Measurements from ENCODE around the gene MOSPD3.

DNA sequence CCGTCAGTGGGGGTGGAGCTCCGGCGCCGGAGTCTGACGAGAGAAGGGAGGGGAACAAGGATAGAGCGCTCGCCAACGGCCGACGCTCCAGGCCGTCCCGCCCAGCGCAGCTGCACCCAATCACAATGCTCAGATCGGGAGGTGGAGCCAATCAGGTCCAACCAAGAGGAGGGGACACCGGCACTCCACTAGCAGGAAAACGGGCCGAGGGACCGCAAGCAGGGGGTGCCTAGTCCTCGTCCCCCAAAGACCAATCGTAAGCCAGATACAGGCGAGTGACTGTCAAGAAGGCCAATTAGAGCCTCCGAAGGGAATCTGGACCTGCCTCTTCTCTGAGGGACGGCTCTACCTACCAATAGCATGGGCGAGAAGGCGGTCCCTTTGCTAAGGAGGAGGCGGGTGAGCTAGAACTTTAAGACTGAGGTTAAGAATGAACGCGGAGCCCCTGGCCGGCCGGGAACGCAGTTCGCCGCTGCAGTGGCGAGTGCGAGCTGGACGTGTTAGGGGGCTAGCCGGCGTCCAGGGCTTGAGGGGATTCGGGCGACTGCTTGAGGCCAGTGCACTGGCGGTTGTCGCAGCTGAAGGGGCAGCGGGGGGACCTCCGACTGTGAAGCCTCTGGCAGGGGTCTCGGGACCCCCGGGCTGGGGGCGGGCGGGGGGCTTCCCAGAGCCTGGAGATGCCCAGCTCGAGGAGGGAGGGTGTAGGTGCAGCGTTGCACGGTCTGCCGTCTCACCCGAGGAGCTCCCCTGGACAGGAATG is 25.9 kb upstream of the MOSPD3 start, which contains the start of gene FBXO24:
- TF ChIP-seq, protein P1, sequence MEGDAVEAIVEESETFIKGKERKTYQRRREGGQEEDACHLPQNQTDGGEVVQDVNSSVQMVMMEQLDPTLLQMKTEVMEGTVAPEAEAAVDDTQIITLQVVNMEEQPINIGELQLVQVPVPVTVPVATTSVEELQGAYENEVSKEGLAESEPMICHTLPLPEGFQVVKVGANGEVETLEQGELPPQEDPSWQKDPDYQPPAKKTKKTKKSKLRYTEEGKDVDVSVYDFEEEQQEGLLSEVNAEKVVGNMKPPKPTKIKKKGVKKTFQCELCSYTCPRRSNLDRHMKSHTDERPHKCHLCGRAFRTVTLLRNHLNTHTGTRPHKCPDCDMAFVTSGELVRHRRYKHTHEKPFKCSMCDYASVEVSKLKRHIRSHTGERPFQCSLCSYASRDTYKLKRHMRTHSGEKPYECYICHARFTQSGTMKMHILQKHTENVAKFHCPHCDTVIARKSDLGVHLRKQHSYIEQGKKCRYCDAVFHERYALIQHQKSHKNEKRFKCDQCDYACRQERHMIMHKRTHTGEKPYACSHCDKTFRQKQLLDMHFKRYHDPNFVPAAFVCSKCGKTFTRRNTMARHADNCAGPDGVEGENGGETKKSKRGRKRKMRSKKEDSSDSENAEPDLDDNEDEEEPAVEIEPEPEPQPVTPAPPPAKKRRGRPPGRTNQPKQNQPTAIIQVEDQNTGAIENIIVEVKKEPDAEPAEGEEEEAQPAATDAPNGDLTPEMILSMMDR (IDR thresholded peaks at IDR 0.05; ENCODE audit: insufficient read depth, low read length), result no peak
- no peak; the same call in 1 of the 2 replicates for TF ChIP-seq POLR2AphosphoS5 (IDR thresholded peaks at IDR 0.05; ENCODE audit: low read depth)
- TF ChIP-seq, protein P2, sequence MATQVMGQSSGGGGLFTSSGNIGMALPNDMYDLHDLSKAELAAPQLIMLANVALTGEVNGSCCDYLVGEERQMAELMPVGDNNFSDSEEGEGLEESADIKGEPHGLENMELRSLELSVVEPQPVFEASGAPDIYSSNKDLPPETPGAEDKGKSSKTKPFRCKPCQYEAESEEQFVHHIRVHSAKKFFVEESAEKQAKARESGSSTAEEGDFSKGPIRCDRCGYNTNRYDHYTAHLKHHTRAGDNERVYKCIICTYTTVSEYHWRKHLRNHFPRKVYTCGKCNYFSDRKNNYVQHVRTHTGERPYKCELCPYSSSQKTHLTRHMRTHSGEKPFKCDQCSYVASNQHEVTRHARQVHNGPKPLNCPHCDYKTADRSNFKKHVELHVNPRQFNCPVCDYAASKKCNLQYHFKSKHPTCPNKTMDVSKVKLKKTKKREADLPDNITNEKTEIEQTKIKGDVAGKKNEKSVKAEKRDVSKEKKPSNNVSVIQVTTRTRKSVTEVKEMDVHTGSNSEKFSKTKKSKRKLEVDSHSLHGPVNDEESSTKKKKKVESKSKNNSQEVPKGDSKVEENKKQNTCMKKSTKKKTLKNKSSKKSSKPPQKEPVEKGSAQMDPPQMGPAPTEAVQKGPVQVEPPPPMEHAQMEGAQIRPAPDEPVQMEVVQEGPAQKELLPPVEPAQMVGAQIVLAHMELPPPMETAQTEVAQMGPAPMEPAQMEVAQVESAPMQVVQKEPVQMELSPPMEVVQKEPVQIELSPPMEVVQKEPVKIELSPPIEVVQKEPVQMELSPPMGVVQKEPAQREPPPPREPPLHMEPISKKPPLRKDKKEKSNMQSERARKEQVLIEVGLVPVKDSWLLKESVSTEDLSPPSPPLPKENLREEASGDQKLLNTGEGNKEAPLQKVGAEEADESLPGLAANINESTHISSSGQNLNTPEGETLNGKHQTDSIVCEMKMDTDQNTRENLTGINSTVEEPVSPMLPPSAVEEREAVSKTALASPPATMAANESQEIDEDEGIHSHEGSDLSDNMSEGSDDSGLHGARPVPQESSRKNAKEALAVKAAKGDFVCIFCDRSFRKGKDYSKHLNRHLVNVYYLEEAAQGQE (IDR thresholded peaks at IDR 0.05; ENCODE audit: insufficient replicate concordance, low read depth), result no peak
